SU-DHL-6 (cell line): ENCODE data around the gene KCNC3.

Source experiments
- H2AFZ ChIP-seq: fragments of 200-600 bp; sonication (generic); 2 replicates; pipeline ENCODE4 v1.6.1; 2014; ENCODE audit warnings: low read depth, mild to moderate bottlenecking, moderate library complexity, mixed read lengths, antibody characterized with exemption, low read length; ENCODE audit not compliant: severe bottlenecking
- H3F3A ChIP-seq: fragments of 200-600 bp; shearing (Covaris generic); 2 replicates; pipeline ENCODE4 v1.6.0; 2016; ENCODE audit warnings: antibody characterized with exemption, mild to moderate bottlenecking; ENCODE audit not compliant: insufficient read depth
- H3K27ac ChIP-seq: fragments of 200-600 bp; sonication (generic); 2 replicates; pipeline ENCODE4 v1.5.1; 2016; ENCODE audit warnings: low read depth, mild to moderate bottlenecking, low read length, moderate library complexity, mixed read lengths
- H3K27me3 ChIP-seq: fragments of 200-600 bp; sonication (generic), shearing (Covaris generic); 2 replicates; pipeline ENCODE4 v1.6.0; 2014; ENCODE audit warnings: mild to moderate bottlenecking, low read length
- H3K36me3 ChIP-seq: fragments of 200-600 bp; sonication (generic); 2 replicates; pipeline ENCODE4 v1.6.1; 2014; ENCODE audit warnings: mild to moderate bottlenecking, low read length, mixed read lengths
- H3K4me2 ChIP-seq: fragments of 300-600, 200-600 bp; shearing (Covaris generic), sonication (generic); 2 replicates; pipeline ENCODE4 v1.6.0; 2014; ENCODE audit warnings: low read length, low read depth, mild to moderate bottlenecking; ENCODE audit not compliant: poor library complexity, severe bottlenecking
- H3K4me3 ChIP-seq: fragments of 200-600 bp; sonication (generic); 2 replicates; pipeline ENCODE4 v1.5.1; 2014; ENCODE audit warnings: antibody characterized with exemption, low read length, mild to moderate bottlenecking, mixed read lengths; ENCODE audit not compliant: insufficient read depth, poor library complexity, severe bottlenecking
- H3K79me2 ChIP-seq: fragments of 200-600 bp; sonication (generic); 2 replicates; pipeline ENCODE4 v1.6.1; 2014; ENCODE audit warnings: mild to moderate bottlenecking, low read length, moderate library complexity; ENCODE audit not compliant: insufficient read depth
- H3K9ac ChIP-seq: fragments of 200-600 bp; sonication (generic); 2 replicates; pipeline ENCODE4 v1.7.0; 2014; ENCODE audit warnings: mild to moderate bottlenecking, low read length
- H3K9me2 ChIP-seq: fragments of 200-600 bp; sonication (generic); replicated peaks from 2 replicates; pipeline ENCODE4 v1.6.1; 2014; ENCODE audit warnings: low read length; ENCODE audit not compliant: insufficient read depth
- H3K9me3 ChIP-seq: fragments of 200-600 bp; sonication (generic); 2 replicates; pipeline ENCODE4 v1.6.1; 2014; ENCODE audit warnings: low read length, mixed read lengths; ENCODE audit not compliant: insufficient read depth
- H4K20me1 ChIP-seq: fragments of 200-600 bp; sonication (generic); 2 replicates; pipeline ENCODE4 v1.6.1; 2014; ENCODE audit warnings: low read depth, mild to moderate bottlenecking, antibody characterized with exemption, low read length, moderate library complexity, mixed read lengths
- EZH2phosphoT487 ChIP-seq: fragments of 200-600 bp; sonication (generic), shearing (Covaris generic); conservative IDR thresholded peaks from 2 replicates; pipeline ENCODE4 v1.6.1; 2018; ENCODE audit warnings: mild to moderate bottlenecking, antibody characterized with exemption, low read length, moderate library complexity, mixed read lengths
- TF ChIP-seq, protein P1 (sequence below): fragments of 200-600 bp; sonication (generic); IDR thresholded peaks from one replicate; pipeline ENCODE4 v1.5.1; 2017; ENCODE audit warnings: antibody characterized with exemption, mild to moderate bottlenecking, low read length, moderate library complexity; ENCODE audit not compliant: insufficient read depth, poor library complexity, severe bottlenecking

KCNC3 gene

DNA sequence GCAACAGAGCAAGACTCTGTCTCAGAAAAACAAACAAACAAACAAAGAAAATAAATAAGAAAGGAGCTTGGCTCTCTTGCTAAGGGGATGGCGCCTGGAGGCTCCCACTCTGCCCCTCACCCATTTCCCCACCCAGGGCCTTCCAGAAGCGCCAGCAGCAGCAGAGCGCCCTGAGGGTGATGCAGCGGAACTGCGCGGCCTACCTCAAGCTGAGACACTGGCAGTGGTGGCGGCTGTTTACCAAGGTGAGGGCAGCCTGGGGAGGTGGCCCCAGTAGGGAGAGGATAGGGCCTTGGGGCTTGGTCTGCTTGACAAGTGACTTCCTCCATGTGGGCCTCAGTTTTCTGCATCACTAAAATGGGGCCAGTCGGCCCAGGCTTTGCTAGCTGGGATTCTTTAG is 66.0 kb downstream of the KCNC3 start:
- Histone ChIP-seq H3K27me3 (no peaks in the 10 kb centered on the region), H3K9ac (no peak overlapping the region), H2AFZ (no peak overlapping the region), H3K4me2 (no peak overlapping the region), H3K79me2 (no peaks in the 10 kb centered on the region), H4K20me1 (no peaks in the 10 kb centered on the region), H3F3A (no peaks in the 10 kb centered on the region), H3K27ac (no peak overlapping the region), H3K9me2 (no peaks in the 10 kb centered on the region), H3K4me3 (no peak overlapping the region), H3K36me3 (no peaks in the 10 kb centered on the region), H3K9me3 (no peaks in the 10 kb centered on the region)
- TF ChIP-seq EZH2phosphoT487, result no peak
- TF ChIP-seq, protein P1, sequence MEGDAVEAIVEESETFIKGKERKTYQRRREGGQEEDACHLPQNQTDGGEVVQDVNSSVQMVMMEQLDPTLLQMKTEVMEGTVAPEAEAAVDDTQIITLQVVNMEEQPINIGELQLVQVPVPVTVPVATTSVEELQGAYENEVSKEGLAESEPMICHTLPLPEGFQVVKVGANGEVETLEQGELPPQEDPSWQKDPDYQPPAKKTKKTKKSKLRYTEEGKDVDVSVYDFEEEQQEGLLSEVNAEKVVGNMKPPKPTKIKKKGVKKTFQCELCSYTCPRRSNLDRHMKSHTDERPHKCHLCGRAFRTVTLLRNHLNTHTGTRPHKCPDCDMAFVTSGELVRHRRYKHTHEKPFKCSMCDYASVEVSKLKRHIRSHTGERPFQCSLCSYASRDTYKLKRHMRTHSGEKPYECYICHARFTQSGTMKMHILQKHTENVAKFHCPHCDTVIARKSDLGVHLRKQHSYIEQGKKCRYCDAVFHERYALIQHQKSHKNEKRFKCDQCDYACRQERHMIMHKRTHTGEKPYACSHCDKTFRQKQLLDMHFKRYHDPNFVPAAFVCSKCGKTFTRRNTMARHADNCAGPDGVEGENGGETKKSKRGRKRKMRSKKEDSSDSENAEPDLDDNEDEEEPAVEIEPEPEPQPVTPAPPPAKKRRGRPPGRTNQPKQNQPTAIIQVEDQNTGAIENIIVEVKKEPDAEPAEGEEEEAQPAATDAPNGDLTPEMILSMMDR, result no peak
